Fibroblast of skin of scalp (primary cell): ENCODE measurements around the gene ANGPTL2.

ENCODE experiments used
- DNase-seq: peaks from one replicate; pipeline ENCODE4 v3.0.0-alpha.2; 2013

The ANGPTL2 gene

GRCh38 chr9:127136081-127136879 is 13.8 kb upstream of the ANGPTL2 start:
- DNase-seq, result no peak

DNA sequence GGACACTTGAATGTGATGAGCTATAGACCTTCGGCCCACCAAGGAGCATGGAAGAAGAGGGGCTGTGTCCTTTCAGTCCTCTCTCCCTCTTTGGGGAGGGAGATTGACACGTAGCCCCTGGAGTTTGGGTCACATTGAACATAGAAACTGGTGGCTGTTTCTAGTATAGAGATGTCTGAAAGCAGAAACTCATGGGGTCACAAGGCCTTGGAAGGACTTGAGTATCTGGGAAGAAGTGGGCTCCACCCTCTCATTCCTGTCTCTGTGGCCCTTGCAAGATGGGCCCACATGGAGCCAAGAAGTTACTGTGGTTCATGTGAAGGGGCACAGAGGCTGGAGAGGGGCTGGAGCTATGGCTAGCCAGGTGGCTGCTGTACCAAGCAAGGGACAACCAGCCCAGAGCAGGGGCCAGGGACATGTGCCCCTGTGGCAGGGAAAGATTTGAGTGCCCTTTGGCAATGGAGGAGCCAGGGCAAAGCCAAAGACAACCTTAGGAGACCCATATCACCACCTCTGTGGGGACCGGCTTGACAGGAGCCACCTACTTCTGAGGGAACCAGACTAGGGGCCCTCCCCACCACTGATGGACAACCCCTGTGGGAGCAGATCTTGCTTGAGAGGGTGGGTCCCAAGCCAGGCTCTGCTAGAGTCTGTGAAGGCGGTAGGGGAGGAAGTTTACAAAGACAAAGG is 12.8 kb upstream of the ANGPTL2 start:
- DNase-seq, result no peak

DNA sequence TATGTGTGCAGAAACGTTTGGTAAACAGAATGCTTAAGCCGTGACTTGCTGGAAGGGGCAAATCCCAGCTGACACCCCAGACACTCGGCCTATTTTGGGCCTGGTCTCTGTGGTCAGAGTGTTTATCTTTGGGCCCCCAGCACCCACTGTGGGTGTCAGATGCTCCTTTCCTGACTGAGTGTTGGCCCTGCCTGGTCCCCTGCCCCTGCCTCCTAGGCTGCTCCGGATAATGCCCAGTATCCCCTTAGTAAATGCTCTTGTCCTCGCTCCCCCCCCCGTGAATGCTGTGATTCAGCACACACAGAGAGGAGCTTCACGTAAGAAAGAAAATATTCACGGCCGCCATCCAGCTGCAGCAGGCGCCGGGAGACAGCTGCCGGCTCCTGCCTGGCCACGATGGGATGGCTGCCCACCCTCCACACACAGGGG is 11.3 kb upstream of the ANGPTL2 start:
- DNase-seq, result peak; percentile 88

DNA sequence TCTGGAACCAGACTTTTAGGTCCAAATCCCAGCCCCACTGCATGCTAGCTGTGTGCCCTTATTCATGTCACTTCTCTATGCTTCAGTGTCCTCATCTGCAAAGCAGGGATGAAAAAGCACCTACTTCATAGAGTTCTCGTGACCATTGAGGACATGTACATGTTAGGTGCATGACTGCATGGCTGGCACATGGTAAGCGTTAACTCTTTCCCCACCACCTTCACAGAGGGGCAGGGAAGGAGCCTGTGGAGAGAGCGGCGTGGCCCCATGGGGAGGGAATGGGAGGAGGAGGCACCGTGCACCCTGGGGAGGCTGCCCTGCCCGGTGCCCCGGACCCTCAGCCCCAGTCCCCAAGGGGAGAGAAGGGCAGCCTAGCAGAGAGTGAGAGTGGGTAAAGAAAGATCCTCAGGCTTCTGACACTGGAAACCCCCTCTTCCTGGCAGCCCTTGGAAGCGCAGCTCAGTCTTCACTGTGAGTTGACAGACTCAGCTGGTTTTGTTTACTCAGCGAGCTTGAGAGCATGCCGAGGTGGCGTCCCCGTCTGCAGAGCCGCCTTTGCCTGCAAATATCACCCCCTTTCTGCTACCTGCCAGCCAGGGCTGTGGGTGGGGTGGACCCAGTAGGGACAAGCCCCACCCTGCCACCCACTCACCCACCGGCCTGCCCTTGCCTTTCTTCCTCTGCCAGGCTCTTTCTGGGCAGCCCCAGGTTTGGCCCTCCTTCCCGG is 10.6 kb upstream of the ANGPTL2 start:
- peak; percentile 57 for DNase-seq

DNA sequence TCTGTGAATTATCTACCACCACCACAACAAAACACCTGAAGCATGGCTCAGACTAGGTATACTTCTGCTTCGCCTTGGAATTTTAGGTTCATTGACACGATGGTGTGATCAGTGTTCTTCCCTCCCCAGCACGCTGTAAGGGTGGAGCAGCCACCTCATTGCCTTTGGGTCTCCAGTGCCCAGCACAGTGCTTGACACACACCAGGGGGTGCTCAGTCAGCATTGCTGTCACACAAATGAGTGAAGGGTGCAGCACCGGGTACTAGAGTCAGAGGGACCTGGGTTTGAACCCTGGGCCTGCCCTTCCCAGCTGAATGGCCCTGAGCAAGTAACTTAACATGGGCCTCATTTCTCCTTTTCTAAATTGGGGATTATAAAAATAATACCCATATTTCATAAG is 9.9 kb upstream of the ANGPTL2 start:
- DNase-seq, result no peak

DNA sequence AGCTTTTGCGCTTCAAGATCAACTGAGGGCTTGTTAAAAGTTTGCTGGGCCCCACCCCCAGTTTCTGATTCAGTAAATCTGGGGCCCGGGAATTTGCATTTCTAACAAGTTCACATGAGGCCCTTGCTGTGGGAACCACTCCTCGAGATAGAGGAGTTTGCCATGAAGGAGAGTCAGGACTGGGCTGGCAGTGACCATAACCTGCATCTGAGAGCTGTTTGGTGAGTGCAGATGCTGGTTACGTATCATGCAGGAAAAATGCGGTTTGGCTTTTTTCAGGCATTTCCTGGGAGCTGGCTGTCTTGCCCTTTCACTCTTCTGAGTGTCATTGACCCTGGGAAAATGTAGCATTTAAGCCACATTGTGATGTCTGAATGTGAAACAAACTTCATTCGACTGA is 9.4 kb upstream of the ANGPTL2 start:
- DNase-seq, result peak; percentile 70

GRCh38 chr9:127130661-127131538 is 8.5 kb upstream of the ANGPTL2 start:
- peak; percentile 89 for DNase-seq

DNA sequence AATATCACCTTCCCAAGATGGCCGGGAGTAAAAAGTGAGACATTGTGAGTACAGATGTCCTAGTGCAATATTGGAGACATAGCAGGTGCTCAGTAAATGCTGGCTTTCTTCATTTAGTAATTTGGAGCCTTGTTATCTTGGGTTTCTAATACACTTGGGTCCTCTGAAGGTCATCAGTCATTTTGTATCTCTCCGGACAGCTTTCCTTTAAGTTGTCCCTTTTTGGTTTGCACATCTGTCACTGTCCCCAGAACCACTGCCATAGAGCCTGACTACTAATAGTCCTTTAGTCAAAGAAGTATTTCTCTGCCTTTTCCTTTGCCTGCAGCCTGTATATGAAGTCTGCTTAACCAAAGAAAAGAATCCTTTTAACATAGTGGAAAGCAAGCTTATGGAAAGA is 7.8 kb upstream of the ANGPTL2 start:
- no peak for DNase-seq

GRCh38 chr9:127129718-127130085 is 7.3 kb upstream of the ANGPTL2 start:
- DNase-seq, result no peak

DNA sequence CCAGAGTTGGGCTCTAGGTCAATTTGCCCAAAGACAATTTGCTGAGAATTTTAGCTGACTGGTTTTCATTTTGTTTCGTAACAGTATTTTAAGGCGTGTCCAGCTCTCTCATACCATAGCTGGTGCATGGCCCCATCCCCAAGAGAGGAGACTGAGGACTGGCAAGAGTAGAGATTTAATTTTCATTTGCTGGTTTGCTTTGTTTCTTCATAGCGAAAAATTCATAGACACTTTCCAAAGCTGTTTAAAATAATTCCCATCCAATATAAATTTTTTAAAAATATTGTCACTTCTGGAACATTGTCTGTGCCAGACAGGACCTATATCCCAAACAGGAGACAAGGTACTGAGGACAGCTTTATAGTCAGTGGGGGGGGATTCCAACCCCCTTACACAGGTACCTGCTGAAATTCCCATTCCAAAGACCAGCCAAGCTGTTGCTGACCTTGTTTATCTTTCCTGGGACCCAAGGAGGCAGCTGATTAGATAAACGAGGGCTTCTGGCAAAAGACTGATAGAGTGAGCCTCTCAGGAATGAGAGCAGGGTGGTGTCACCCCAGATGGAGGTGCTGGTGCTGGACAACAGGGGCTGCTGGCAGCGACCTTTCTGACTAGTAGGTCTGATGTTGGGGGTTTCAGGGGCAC is 6.8 kb upstream of the ANGPTL2 start:
- no peak for DNase-seq

- peak; percentile 34 for DNase-seq
These were observed 6.1 kb upstream of the ANGPTL2 start for GRCh38 chr9:127128341-127129072.

DNA sequence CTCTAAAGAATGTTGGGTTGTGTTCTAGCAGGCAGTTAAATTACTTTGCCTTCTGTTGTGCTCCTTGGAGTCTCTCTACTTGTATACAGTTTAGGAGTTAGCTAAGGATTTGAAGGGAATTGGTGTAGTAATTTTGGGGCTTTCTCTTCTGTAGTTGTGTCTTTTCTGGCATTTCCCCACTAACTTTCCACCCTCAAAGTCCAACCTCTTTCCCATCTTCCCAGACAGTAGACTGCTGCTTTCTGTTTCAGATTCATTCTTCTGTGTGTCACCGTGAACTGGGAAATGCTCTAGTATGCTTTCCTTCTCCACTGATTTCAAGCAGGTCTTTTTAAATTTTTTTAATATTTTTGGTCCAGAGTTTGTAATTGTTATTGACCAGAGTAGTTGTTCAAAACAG is 4.5 kb upstream of the ANGPTL2 start:
- no peak for DNase-seq

DNA sequence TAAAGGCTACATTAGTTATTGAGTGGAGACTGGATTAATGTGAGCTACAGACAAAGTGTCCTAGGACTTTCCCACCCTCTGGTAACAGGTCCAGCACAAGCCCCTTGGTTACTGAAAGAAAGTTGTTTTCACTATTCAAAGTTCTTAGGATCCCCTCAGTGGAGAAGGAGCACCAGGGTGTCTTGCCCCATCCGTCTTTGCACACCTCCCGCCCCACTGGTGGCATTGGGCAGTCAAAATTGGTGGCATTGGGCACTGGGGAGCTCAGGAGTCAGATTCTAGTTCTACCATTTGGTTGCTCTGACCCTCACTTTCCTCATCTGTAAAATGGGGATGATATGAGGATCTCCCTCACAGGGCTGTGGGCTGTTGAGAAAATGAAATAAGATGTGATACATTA is 2.4 kb upstream of the ANGPTL2 start:
- DNase-seq, result no peak

DNA sequence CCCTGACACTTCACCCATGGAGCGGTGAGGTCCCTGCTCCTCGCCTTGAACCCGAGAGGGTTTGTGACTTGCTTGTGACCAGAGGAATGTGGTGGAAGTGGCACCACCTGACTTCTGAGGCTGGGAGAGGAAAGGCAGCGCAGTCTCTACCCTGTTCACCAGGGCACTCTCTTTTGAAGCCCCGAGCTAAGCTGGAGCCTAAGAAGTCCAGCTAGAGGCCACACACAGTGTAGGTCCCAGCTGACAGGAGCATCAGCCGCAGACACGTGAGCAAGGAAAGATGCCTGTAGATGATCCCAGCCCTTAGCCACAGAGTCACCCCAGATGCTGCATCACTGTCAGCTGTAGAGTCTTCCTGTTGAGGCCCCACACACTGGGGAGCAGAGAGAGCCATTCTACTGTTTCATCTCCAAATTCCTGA is 1.7 kb upstream of the ANGPTL2 start:
- DNase-seq, result peak; percentile 29

DNA sequence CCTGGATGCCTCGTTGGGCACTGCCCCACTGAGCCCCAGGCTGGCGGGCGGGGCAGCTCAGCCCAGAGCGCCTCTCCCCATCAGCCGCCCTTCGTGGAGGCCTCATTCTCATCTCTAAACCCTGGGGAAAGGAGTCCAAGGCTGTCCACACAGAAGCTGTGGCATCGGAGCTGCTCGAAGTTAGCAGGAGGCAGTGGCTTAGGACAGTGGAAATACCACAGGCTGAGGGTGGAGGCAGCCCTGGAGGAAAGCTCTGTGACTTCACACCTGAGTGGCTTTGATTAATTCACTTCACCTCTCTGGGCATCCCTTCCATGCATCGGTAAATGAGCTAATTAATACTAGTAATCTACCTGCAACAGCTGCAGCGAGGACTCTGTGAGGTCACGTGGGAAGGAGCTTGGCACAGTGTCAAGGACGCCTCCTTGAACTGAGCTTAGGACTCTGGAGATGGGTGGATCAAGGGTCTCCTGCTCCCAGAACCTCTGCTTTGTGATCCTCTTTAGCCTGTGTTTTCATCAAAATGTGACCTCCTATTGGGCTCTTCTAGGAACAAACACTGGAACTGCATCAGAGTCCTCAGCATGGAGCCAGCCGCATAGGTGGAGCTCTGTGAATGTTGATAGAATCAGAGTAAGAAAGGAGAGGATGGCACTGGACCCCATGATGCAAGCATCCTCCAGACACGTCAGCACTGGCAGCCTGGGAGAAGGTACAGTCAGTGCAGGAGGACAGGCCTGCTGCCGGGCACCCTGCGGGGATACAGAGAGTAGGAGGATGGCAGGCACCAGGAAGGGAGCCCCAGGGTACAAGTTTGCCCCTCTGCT is 842 bp upstream of the ANGPTL2 start:
- DNase-seq, result no peak

GRCh38 chr9:127121628-127122175 is 733 bp downstream of the ANGPTL2 start:
- DNase-seq, result no peak

DNA sequence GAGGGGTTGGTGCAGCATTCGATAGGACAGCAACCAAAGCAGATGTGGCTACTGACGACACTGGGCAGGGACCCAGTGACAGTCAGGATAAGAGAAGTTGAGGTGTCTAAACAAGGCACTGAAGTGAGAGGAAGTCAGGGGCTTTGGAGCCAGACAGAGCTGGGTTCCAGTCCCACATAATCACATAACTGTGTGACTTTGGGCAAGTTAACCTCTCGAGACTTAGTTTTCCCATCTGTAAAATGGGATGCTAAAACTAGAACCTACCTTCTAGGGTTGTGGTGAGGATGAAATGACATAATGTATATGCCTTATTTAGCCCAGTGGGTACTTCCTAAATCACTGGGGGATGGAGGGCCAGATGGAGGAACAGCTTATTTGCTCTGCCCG is 3.1 kb downstream of the ANGPTL2 start:
- no peak for DNase-seq

- no peak for DNase-seq
These were observed 3.7 kb downstream of the ANGPTL2 start for GRCh38 chr9:127118597-127119319.

- DNase-seq, result no peak
These were observed 4.6 kb downstream of the ANGPTL2 start for GRCh38 chr9:127117801-127118200.
